IMR-90 (cell line): ENCODE measurements around the gene OVCA2. TPM values are rescaled to one million over a fixed set of nuclear protein-coding genes. Genes with fewer than 3 reads are reported as not detected.
A peak's percentile ranks its signal among the peaks of the same experiment; 100 is the strongest.

ENCODE experiments used
- ATAC-seq: fragments of 200-7000 bp; cut with Tn5 transposase; 2 replicates; pipeline ENCODE4 v1.9.1; 2020; ENCODE audit warnings: low read depth, mild to moderate bottlenecking, moderate library complexity
- BruUV-seq: library from RNA; stranded (reverse); fragments of 400-500 nt; replicated peaks from 2 replicates; lab custom pipeline; 2021; lab: Mats Ljungman, UMichigan
- CTCF ChIA-PET: fragments of 300-600 bp; formaldehyde crosslinking; extraction: SDS; loops from one replicate; lab custom pipeline; 2021; ENCODE audit warnings: antibody characterized with exemption; lab: Yijun Ruan, JAX
- POLR2A ChIA-PET: fragments of 300-600 bp; sonication (Branson Sonifier 250); formaldehyde crosslinking; loops from one replicate; lab custom pipeline; 2022; ENCODE audit warnings: antibody characterized with exemption; ENCODE audit not compliant: unreplicated experiment; lab: Charles Lee
- DNase-seq: peaks from one replicate; pipeline ENCODE4 v3.0.0; 2013
- H2AFZ ChIP-seq: replicated peaks from 2 replicates; pipeline ENCODE3; 2013; ENCODE audit warnings: low read length, mild to moderate bottlenecking; ENCODE audit not compliant: poor library complexity
- H2AK5ac ChIP-seq: 2 replicates; pipeline ENCODE4 v1.6.1; 2013; ENCODE audit warnings: low read depth, low read length, inconsistent platforms
- H2AK9ac ChIP-seq: replicated peaks from 2 replicates; pipeline ENCODE3; 2013; ENCODE audit warnings: mild to moderate bottlenecking, low read depth, low read length, moderate library complexity; ENCODE audit not compliant: poor library complexity
- H2BK120ac ChIP-seq: 2 replicates; pipeline ENCODE4 v1.6.1; 2013; ENCODE audit warnings: low read depth, low read length, inconsistent platforms
- H2BK15ac ChIP-seq: 3 replicates; pipeline ENCODE4 v1.6.1; 2013; ENCODE audit warnings: low read depth, low read length, inconsistent platforms
- H2BK20ac ChIP-seq: 2 replicates; pipeline ENCODE4 v1.6.1; 2013; ENCODE audit warnings: low read depth, mild to moderate bottlenecking, inconsistent platforms, low read length, moderate library complexity
- H2BK5ac ChIP-seq: 2 replicates; pipeline ENCODE4 v1.6.1; 2013; ENCODE audit warnings: mild to moderate bottlenecking, low read depth, low read length, inconsistent platforms; ENCODE audit not compliant: poor library complexity, severe bottlenecking
- H3K14ac ChIP-seq: replicated peaks from 2 replicates; pipeline ENCODE4 v1.6.1; 2013; ENCODE audit warnings: low read depth, low read length, inconsistent platforms
- H3K18ac ChIP-seq: 2 replicates; pipeline ENCODE4 v1.6.1; 2013; ENCODE audit warnings: low read depth, low read length, control low read depth
- H3K23ac ChIP-seq: 2 replicates; pipeline ENCODE4 v1.6.1; 2013; ENCODE audit warnings: low read depth, low read length, inconsistent platforms
- H3K27ac ChIP-seq: 2 replicates; pipeline ENCODE4 v1.5.1; 2013; ENCODE audit warnings: mild to moderate bottlenecking, control low read depth, low read length; ENCODE audit not compliant: insufficient read depth
- H3K27me3 ChIP-seq: 2 replicates; pipeline ENCODE4 v1.6.1; 2013; ENCODE audit warnings: low read length; ENCODE audit not compliant: control insufficient read depth, insufficient read depth
- H3K36me3 ChIP-seq: 2 replicates; pipeline ENCODE4 v1.6.1; 2013; ENCODE audit warnings: low read length, mixed read lengths; ENCODE audit not compliant: control insufficient read depth, insufficient read depth
- H3K4ac ChIP-seq: 2 replicates; pipeline ENCODE4 v1.6.1; 2013; ENCODE audit warnings: low read depth, low read length, inconsistent platforms
- H3K4me1 ChIP-seq: 2 replicates; pipeline ENCODE4 v1.6.1; 2013; ENCODE audit warnings: low read length, mixed read lengths; ENCODE audit not compliant: control insufficient read depth, insufficient read depth
- H3K4me2 ChIP-seq: 2 replicates; pipeline ENCODE4 v1.6.1; 2013; ENCODE audit warnings: low read depth, mild to moderate bottlenecking, control low read depth, low read length, moderate library complexity
- H3K4me3 ChIP-seq: 2 replicates; pipeline ENCODE4 v1.5.1; 2013; ENCODE audit warnings: low read depth, mild to moderate bottlenecking, control low read depth, low read length, moderate library complexity; ENCODE audit not compliant: insufficient read depth
- H3K56ac ChIP-seq: 2 replicates; pipeline ENCODE4 v1.6.1; 2013; ENCODE audit warnings: low read length, inconsistent platforms; ENCODE audit not compliant: insufficient read depth; ENCODE audit errors: extremely low read depth
- H3K79me1 ChIP-seq, 2 experiments: 2 replicates each; pipeline ENCODE4 v1.6.1; 2013; ENCODE audit warnings: low read length in 2 of 2, inconsistent platforms in 1 of 2, low read depth in 1 of 2
- H3K9ac ChIP-seq: 2 replicates; pipeline ENCODE4 v1.6.1; 2013; ENCODE audit warnings: low read depth, low read length, control low read depth
- H3K9me1 ChIP-seq: 2 replicates; pipeline ENCODE4 v1.6.1; 2013; ENCODE audit warnings: low read length, inconsistent platforms; ENCODE audit not compliant: insufficient read depth
- H3K9me3 ChIP-seq: 2 replicates; pipeline ENCODE4 v1.6.1; 2013; ENCODE audit warnings: low read length; ENCODE audit not compliant: control insufficient read depth, insufficient read depth
- H4K20me1 ChIP-seq: 2 replicates; pipeline ENCODE4 v1.6.1; 2013; ENCODE audit warnings: low read length, inconsistent platforms; ENCODE audit not compliant: insufficient read depth
- H4K5ac ChIP-seq: 2 replicates; pipeline ENCODE4 v1.6.1; 2013; ENCODE audit warnings: mild to moderate bottlenecking, low read depth, low read length, control low read depth
- H4K8ac ChIP-seq, 2 experiments: 2 replicates each; pipeline ENCODE4 v1.6.1; 2013; ENCODE audit warnings: low read depth in 2 of 2, low read length in 2 of 2, control low read depth in 1 of 2, inconsistent platforms in 1 of 2
- H4K91ac ChIP-seq: 2 replicates; pipeline ENCODE4 v1.6.1; 2013; ENCODE audit warnings: low read depth, low read length, inconsistent platforms; ENCODE audit not compliant: insufficient read depth
- BHLHE40 ChIP-seq: fragments of 150-350 bp; IDR thresholded peaks from 2 replicates; pipeline ENCODE4 v1.6.1; 2016; ENCODE audit warnings: mild to moderate bottlenecking, low read depth, low read length
- CEBPB ChIP-seq: IDR thresholded peaks from 2 replicates; pipeline ENCODE4 v1.6.1; 2012; ENCODE audit warnings: low read depth, low read length, improper control_type of control experiment
- CHD1 ChIP-seq: IDR thresholded peaks from 2 replicates; pipeline ENCODE4 v1.6.1; 2012; ENCODE audit warnings: low read depth, low read length, improper control_type of control experiment
- CTCF ChIP-seq: conservative IDR thresholded peaks from 2 replicates; pipeline ENCODE4 v1.5.1; 2012; ENCODE audit warnings: mild to moderate bottlenecking, low read depth, low read length, improper control_type of control experiment
- ELK1 ChIP-seq: fragments of 150-350 bp; IDR thresholded peaks from 2 replicates; pipeline ENCODE4 v1.6.1; 2016; ENCODE audit warnings: low read depth, mild to moderate bottlenecking, low read length, moderate library complexity, borderline replicate concordance
- FOS ChIP-seq: fragments of 150-350 bp; IDR thresholded peaks from 2 replicates; pipeline ENCODE4 v1.6.1; 2016; ENCODE audit warnings: low read depth, low read length
- MAZ ChIP-seq: IDR thresholded peaks from 2 replicates; pipeline ENCODE4 v1.6.1; 2012; ENCODE audit warnings: low read depth, mild to moderate bottlenecking, low read length, improper control_type of control experiment, moderate library complexity, borderline replicate concordance
- MXI1 ChIP-seq: IDR thresholded peaks from 2 replicates; pipeline ENCODE4 v1.6.1; 2012; ENCODE audit warnings: low read depth, mild to moderate bottlenecking, low read length, moderate library complexity, borderline replicate concordance
- NFE2L2 ChIP-seq: fragments of 150-350 bp; IDR thresholded peaks from 2 replicates; pipeline ENCODE4 v1.6.1; 2016; ENCODE audit warnings: low read depth, mild to moderate bottlenecking, low read length
- POLR2A ChIP-seq: IDR thresholded peaks from 2 replicates; pipeline ENCODE4 v1.6.1; 2012; ENCODE audit warnings: mild to moderate bottlenecking, low read depth, low read length
- RAD21 ChIP-seq: IDR thresholded peaks from 2 replicates; pipeline ENCODE4 v1.6.1; 2012; ENCODE audit warnings: low read length, improper control_type of control experiment
- RCOR1 ChIP-seq: IDR thresholded peaks from 2 replicates; pipeline ENCODE4 v1.6.1; 2012; ENCODE audit warnings: mild to moderate bottlenecking, low read length, improper control_type of control experiment; ENCODE audit not compliant: insufficient replicate concordance
- RFX5 ChIP-seq: IDR thresholded peaks from 2 replicates; pipeline ENCODE4 v1.8.0; 2012; ENCODE audit warnings: low read depth, mild to moderate bottlenecking, low read length, moderate library complexity
- WGBS, 2 experiments: methylation state at CpG; one replicate each; pipeline versions ENCODE4 v1.1.5 to v1.1.7; 2013; ENCODE audit warnings: missing lambda C conversion rate in 2 of 2; ENCODE audit not compliant: insufficient read length in 1 of 2; ENCODE audit errors: extremely low coverage in 2 of 2; 5-methylcytosine and 5-hydroxymethylcytosine counted together
- dilution Hi-C: fragments of 300-500 bp; cut with HindIII; formaldehyde crosslinking; loops from one replicate; pipeline ENCODE4 v1.14.3; 2018; ENCODE audit warnings: low sequenced_read_pairs; ENCODE audit not compliant: unreplicated experiment
- in situ Hi-C: fragments of 300-500 bp; cut with MboI; formaldehyde crosslinking; loops from 3 replicates; pipeline ENCODE4 v1.14.3; 2019; ENCODE audit warnings: low sequenced_read_pairs, inconsistent platforms, mixed read lengths
- intact Hi-C: fragments of 100-400 bp; cut with micrococcal nuclease; formaldehyde crosslinking; loops from 2 replicates; pipeline ENCODE4 v1.10.0; 2022
- polyA plus RNA-seq, 3 experiments: library from polyadenylated mRNA; depleted of rRNA; stranded (reverse); fragments of >200 nt; gene quantifications; 2 replicates each; pipeline ENCODE4 v1.2.3, GENCODE V29; 2012; ENCODE audit warnings: low replicate concordance in 1 of 3
- total RNA-seq: library from RNA; depleted of rRNA; stranded (reverse); fragments of >200 nt; gene quantifications from 2 replicates; pipeline ENCODE4 v1.2.3, GENCODE V29; 2012
- TF ChIP-seq, protein P1 (sequence below): fragments of 150-350 bp; IDR thresholded peaks from 2 replicates; pipeline ENCODE4 v1.6.1; 2017; ENCODE audit warnings: mild to moderate bottlenecking, antibody characterized with exemption, low read length, low read depth

The OVCA2 gene
- total and polyA plus RNA-seq, 2 of the 4 experiments (the other 2 are of a cell fraction): 38.7 to 46.9 TPM

DNA sequence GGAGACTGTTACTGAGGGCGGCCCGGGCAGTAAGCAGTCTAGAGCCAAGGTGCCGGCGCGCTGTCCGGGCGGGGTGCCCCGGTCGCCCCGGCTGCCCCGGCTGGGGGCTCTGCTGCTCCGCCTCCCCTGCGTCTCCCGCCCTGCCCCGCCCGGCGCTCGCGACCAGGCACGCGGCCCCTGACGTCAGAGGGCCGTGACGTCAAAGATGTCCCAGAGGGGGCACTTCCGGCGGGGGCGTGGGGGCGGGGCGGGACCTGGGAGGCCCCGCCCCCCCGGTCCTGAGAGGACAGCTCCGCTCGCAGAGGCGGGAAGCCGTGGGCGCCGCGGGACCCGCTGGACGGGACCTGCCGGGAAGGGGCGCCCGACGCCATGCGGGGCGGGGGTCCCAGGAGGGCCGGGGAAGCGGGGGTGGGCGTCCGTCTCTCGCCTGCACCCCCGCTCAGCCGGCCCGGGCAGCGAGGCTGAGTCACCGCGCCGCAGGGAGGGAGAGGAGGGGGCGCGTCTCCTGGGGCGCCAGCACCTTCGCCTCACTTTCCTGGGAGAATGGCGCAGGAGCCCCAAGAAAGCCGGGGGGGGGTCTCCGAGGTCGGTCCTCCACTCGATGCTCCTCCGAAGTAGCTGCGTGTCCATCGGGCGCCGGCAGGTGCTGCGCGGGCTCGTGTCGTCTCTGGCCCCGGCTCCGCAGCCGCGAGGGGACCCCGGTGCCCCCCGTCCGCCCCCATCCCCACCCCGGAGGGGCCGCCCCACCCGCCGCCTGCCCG, 8.7 kb downstream of the OVCA2 start:
- H3K79me1 ChIP-seq: peaks cover 0 to 15% of the 10 kb centered on the region in 2 experiments; a peak in 3 of 4 replicates
- H4K20me1 ChIP-seq: peaks cover 15% of the 10 kb centered on the region; the same call in 1 of the 2 replicates
- no peak overlapping the region for H2BK20ac ChIP-seq
- H2AFZ ChIP-seq: peak overlapping the region; percentile 85
- intact Hi-C loops (loop anchor here (5.0 kb wide), 2 partner anchors 287 to 302 kb away; partner anchors contain the start of genes SGSM2 and TSR1), dilution Hi-C loops (no loop called here), in situ Hi-C loops (no loop called here)
- H2AK9ac ChIP-seq: no peak overlapping the region
- H3K27me3 ChIP-seq: no peaks in the 10 kb centered on the region
- no peak overlapping the region for H2AK5ac ChIP-seq
- H3K14ac ChIP-seq: no peak overlapping the region
- no TSS peak for BruUV-seq
- H3K9me3 ChIP-seq: no peaks in the 10 kb centered on the region
- POLR2A ChIA-PET: interaction anchor here (1.0 kb wide), 1 partner anchor 18 kb away, joined by 6 read pairs; no protein-coding TSS in a partner anchor
- peak; percentile 73 for DNase-seq
- no peak overlapping the region for H2BK120ac ChIP-seq
- no peak overlapping the region for H3K56ac ChIP-seq
- peaks cover 11% of the 10 kb centered on the region for H3K4me1 ChIP-seq
- H2BK5ac ChIP-seq: no peak overlapping the region
- ATAC-seq: peak; percentile 37
- H3K9ac ChIP-seq: no peak overlapping the region
- no peaks in the 10 kb centered on the region for H3K36me3 ChIP-seq
- H3K4me3 ChIP-seq: peak overlapping the region; percentile 87
- no peak overlapping the region for H4K91ac ChIP-seq
- no peak overlapping the region for H3K23ac ChIP-seq
- WGBS, 2 experiments: 2% methylated on average over 21 of the region's 88 CpGs; no CpG with 5 or more reads in 1 of the 2 experiments
- no peak overlapping the region for H3K18ac ChIP-seq
- no peak overlapping the region for H2BK15ac ChIP-seq
- 0 out of 2 replicates have a peak, but pooled peaks cover under 1% of the 10 kb centered on the region for H3K9me1 ChIP-seq
- no peak overlapping the region for H4K8ac ChIP-seq
- H4K5ac ChIP-seq: no peak overlapping the region
- no peak overlapping the region for H3K27ac ChIP-seq
- peak overlapping the region; percentile 73 for H3K4me2 ChIP-seq
- CTCF ChIA-PET: no interaction called here
- H3K4ac ChIP-seq: no peak overlapping the region
- no peak; the same call in 1 of the 2 replicates for TF ChIP-seq BHLHE40
- TF ChIP-seq NFE2L2: no peak
- TF ChIP-seq RAD21: no peak
- TF ChIP-seq FOS: peak; percentile 8; the same call in 1 of the 2 replicates
- no peak for TF ChIP-seq CTCF
- TF ChIP-seq RFX5: no peak
- TF ChIP-seq CHD1: 0 out of 2 replicates have a peak, but pooled peaks have one; percentile 28
- no peak for TF ChIP-seq CEBPB
- TF ChIP-seq POLR2A: no peak; the same call in 1 of the 2 replicates
- peak; percentile 72; the same call in 1 of the 2 replicates for TF ChIP-seq MAZ
- TF ChIP-seq MXI1: no peak
- TF ChIP-seq RCOR1: no peak
- TF ChIP-seq ELK1: no peak
- TF ChIP-seq, protein P1, sequence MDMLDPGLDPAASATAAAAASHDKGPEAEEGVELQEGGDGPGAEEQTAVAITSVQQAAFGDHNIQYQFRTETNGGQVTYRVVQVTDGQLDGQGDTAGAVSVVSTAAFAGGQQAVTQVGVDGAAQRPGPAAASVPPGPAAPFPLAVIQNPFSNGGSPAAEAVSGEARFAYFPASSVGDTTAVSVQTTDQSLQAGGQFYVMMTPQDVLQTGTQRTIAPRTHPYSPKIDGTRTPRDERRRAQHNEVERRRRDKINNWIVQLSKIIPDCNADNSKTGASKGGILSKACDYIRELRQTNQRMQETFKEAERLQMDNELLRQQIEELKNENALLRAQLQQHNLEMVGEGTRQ: peak; percentile 25
